Natural killer cell (primary cell): ENCODE results near the gene TERB1. TPM values are rescaled to one million over a fixed set of nuclear protein-coding genes. Genes with fewer than 3 reads are reported as not detected.

Experiments
- ATAC-seq, 3 donors: fragments of 150-1000 bp in 2 of 3; fragments of 200-7000 bp in 1 of 3; cut with Tn5 transposase; 1 replicate in 1 of 3; 2 replicates in 2 of 3; pipeline ENCODE4 v1.10.0; 2021; ENCODE audit warnings: mild to moderate bottlenecking in 2 of 3, moderate library complexity in 2 of 3
- DNase-seq, 2 donors: peaks; one replicate each; pipeline versions ENCODE4 v3.0.0 to v3.0.0-alpha.2; 2013 to 2021; ENCODE audit warnings: mixed read lengths in 1 of 2
- H3K27ac ChIP-seq: one replicate; pipeline ENCODE4 v1.5.1; 2013; ENCODE audit warnings: mild to moderate bottlenecking, low read length
- H3K27me3 ChIP-seq: one replicate; pipeline ENCODE4 v1.6.1; 2013; ENCODE audit warnings: low read length; ENCODE audit not compliant: control insufficient read depth, insufficient read depth
- H3K36me3 ChIP-seq: one replicate; pipeline ENCODE4 v1.6.1; 2013; ENCODE audit warnings: low read length; ENCODE audit not compliant: control insufficient read depth, insufficient read depth
- H3K4me1 ChIP-seq: one replicate; pipeline ENCODE4 v1.6.1; 2013; ENCODE audit warnings: low read length; ENCODE audit not compliant: control insufficient read depth, insufficient read depth
- H3K4me3 ChIP-seq: one replicate; pipeline ENCODE4 v1.5.1; 2013; ENCODE audit warnings: low read length
- H3K9me3 ChIP-seq: one replicate; pipeline ENCODE4 v1.6.1; 2013; ENCODE audit warnings: low read length; ENCODE audit not compliant: control insufficient read depth, insufficient read depth
- H3K27ac Mint-ChIP-seq, 2 donors: one replicate each; pipeline ENCODE4 v1.8.0; 2022; ENCODE audit warnings: mild to moderate bottlenecking in 2 of 2, mixed read lengths in 2 of 2, moderate library complexity in 1 of 2
- H3K27me3 Mint-ChIP-seq, 2 donors: one replicate each; pipeline ENCODE4 v1.8.0; 2022; ENCODE audit warnings: low read depth in 2 of 2, mixed read lengths in 2 of 2
- H3K36me3 Mint-ChIP-seq: one replicate; pipeline ENCODE4 v1.8.0; 2022; ENCODE audit warnings: mixed read lengths
- H3K4me1 Mint-ChIP-seq, 2 donors: one replicate each; pipeline ENCODE4 v1.8.0; 2022; ENCODE audit warnings: mixed read lengths in 2 of 2
- H3K4me3 Mint-ChIP-seq: one replicate; pipeline ENCODE4 v1.8.0; 2022; ENCODE audit warnings: mild to moderate bottlenecking, moderate library complexity, mixed read lengths
- H3K9me3 Mint-ChIP-seq, 2 donors: one replicate each; pipeline ENCODE4 v1.8.0; 2022; ENCODE audit warnings: mixed read lengths in 2 of 2
- WGBS: methylation state at CpG from one replicate; pipeline ENCODE4 v1.1.7; 2013; ENCODE audit warnings: missing lambda C conversion rate; ENCODE audit not compliant: insufficient coverage; 5-methylcytosine and 5-hydroxymethylcytosine counted together
- intact Hi-C: fragments of 100-400 bp; cut with micrococcal nuclease; formaldehyde crosslinking; loops from one replicate; pipeline ENCODE4 v1.14.2; 2022
- total RNA-seq, 4 donors: library from RNA; stranded (reverse); fragments of 120-200 nt in 1 of 4; gene quantifications; one replicate each; pipeline versions ENCODE4 v1.2.3 to v1.2.4, GENCODE V29; 2013 to 2022
- TF ChIP-seq, protein P1 (sequence below): fragments of 200-600 bp; IDR thresholded peaks from one replicate; pipeline ENCODE4 v1.8.0; 2022; ENCODE audit warnings: antibody characterized with exemption

Gene TERB1
- total RNA-seq, 3 donors from 2014 or later (not counting 1 experiment from before 2014, with no cell fraction given): 0.33 to 1.0 (median 0.66) TPM

DNA sequence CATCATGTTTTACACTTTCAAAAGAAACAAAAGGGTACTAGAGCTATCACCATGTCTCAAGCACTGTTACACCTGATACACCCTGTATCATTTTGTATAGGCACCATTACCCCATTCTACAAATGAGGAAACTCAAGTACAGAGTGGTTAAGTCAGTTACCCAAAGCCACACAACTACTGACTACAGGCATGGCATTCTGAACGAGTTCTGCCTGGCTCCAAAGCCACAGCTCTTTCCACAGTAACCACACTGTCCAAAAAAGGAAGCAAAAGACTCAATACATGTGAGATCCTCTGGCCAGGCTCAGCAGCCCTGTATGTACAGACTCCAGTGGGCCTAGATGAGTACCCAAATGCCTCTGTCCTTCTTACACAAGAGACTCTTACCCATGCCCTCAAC, 54.7 kb downstream of the TERB1 start:
- H3K27ac Mint-ChIP-seq: peak overlapping the region; percentile 53 to 71
- no peaks in the 10 kb centered on the region for H3K36me3 Mint-ChIP-seq
- no peaks in the 10 kb centered on the region for H3K9me3 ChIP-seq
- H3K27ac ChIP-seq: no peak overlapping the region
- TF ChIP-seq, protein P1, sequence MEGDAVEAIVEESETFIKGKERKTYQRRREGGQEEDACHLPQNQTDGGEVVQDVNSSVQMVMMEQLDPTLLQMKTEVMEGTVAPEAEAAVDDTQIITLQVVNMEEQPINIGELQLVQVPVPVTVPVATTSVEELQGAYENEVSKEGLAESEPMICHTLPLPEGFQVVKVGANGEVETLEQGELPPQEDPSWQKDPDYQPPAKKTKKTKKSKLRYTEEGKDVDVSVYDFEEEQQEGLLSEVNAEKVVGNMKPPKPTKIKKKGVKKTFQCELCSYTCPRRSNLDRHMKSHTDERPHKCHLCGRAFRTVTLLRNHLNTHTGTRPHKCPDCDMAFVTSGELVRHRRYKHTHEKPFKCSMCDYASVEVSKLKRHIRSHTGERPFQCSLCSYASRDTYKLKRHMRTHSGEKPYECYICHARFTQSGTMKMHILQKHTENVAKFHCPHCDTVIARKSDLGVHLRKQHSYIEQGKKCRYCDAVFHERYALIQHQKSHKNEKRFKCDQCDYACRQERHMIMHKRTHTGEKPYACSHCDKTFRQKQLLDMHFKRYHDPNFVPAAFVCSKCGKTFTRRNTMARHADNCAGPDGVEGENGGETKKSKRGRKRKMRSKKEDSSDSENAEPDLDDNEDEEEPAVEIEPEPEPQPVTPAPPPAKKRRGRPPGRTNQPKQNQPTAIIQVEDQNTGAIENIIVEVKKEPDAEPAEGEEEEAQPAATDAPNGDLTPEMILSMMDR: no peak
- no peaks in the 10 kb centered on the region for H3K27me3 ChIP-seq
- H3K4me1 Mint-ChIP-seq: peaks cover 40 to 42% of the 10 kb centered on the region in 2 donors
- no peaks in the 10 kb centered on the region for H3K27me3 Mint-ChIP-seq
- 0% methylated on average over 1 of the region's 1 CpG for WGBS
- no peak for DNase-seq
- peak in 1 of 3 donors; percentile 40 for ATAC-seq
- H3K4me3 Mint-ChIP-seq: no peak overlapping the region
- H3K4me1 ChIP-seq: peaks cover 27% of the 10 kb centered on the region
- intact Hi-C loops: no loop called here
- H3K9me3 Mint-ChIP-seq: no peaks in the 10 kb centered on the region
- H3K36me3 ChIP-seq: peaks cover 29% of the 10 kb centered on the region
- no peak overlapping the region for H3K4me3 ChIP-seq

DNA sequence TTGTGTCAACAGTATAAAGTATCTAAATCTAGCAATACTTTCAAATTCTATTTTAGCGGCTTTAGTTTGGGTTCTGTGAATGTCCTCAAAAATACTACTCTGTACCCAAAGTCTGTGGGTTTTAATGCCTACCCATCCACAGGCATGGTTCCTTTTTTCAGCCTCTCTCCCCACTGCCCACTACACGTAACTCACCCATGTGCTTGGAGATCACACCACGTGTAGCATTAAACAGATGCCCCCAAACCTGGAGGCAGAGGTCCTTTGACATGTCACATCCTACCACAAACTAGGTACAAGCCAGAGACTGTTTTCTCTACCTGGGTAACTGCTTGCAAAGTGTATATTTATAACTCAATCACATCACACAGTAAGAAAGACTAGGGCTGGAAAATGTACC, 55.3 kb downstream of the TERB1 start:
- peaks cover 35% of the 10 kb centered on the region for H3K36me3 ChIP-seq
- no peaks in the 10 kb centered on the region for H3K27me3 ChIP-seq
- intact Hi-C loops: no loop called here
- no peak overlapping the region for H3K4me3 ChIP-seq
- no peak overlapping the region for H3K27ac ChIP-seq
- no peaks in the 10 kb centered on the region for H3K9me3 ChIP-seq
- DNase-seq (no peak), ATAC-seq (no peak)
- Mint-ChIP-seq H3K4me1 (peaks cover 40 to 45% of the 10 kb centered on the region in 2 donors), H3K36me3 (no peaks in the 10 kb centered on the region), H3K27ac (peak overlapping the region; percentile 47 to 71), H3K4me3 (no peak overlapping the region), H3K9me3 (no peaks in the 10 kb centered on the region), H3K27me3 (no peaks in the 10 kb centered on the region)
- H3K4me1 ChIP-seq: peaks cover 27% of the 10 kb centered on the region
- TF ChIP-seq, protein P1: no peak
- WGBS: 66% methylated on average over 3 of the region's 3 CpGs

DNA sequence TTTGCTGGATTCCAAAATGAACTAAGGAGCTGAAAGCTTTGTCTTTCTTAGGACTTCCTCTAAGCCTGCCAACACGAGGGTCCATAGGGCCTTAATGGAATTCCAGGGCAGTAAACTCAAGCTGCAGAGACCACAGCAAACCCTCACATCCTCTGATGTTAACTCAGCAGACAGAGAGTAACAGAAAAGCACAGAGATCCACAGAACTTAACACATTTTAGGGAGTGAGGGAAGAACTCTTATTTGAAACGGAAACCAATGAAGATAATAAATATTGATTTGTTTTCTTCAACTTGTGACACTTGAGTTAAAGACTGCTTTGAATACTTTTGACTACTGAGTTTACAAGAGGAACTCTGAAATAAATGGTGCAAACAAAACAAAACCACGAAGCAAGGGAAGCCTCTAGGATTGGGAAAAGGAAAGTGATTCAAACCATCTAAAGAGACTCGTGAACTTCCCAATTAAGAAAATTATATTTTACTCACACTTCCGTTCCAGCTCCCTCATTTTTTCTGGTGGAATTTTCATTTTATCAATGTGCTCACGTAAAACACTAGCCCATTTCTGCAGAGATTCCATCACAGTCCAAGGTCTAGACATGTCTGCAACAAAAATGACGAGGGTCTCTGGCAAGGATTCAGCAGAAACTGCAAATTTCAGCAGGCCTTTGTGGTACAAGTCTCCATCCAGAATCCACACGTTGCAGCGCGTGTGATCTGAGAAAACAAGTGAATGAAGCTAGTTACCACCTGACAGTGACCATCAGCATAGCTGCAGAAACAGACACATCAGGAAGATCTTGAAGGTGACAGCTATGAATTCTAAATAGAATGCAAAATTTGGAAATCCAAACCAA, 59.2 kb downstream of the TERB1 start:
- no peaks in the 10 kb centered on the region for H3K27me3 Mint-ChIP-seq
- H3K4me3 Mint-ChIP-seq: no peak overlapping the region
- peaks cover 54% of the 10 kb centered on the region for H3K36me3 ChIP-seq
- peaks cover 25 to 37% of the 10 kb centered on the region in 2 donors for H3K4me1 Mint-ChIP-seq
- 92% methylated on average over 10 of the region's 10 CpGs for WGBS
- no peaks in the 10 kb centered on the region for H3K9me3 ChIP-seq
- H3K27ac ChIP-seq: no peak overlapping the region
- DNase-seq (no peak), ATAC-seq (no peak)
- H3K4me1 ChIP-seq: peaks cover 10% of the 10 kb centered on the region
- intact Hi-C loops: loop anchor here (5.0 kb wide), 1 partner anchor 335 kb away; no protein-coding TSS in a partner anchor
- no peaks in the 10 kb centered on the region for H3K36me3 Mint-ChIP-seq
- TF ChIP-seq, protein P1: no peak
- H3K27me3 ChIP-seq: no peaks in the 10 kb centered on the region
- no peak overlapping the region for H3K27ac Mint-ChIP-seq
- no peaks in the 10 kb centered on the region for H3K9me3 Mint-ChIP-seq
- no peak overlapping the region for H3K4me3 ChIP-seq
